ENCODE results near the gene CTNNBIP1. TPM values are rescaled to one million over a fixed set of nuclear protein-coding genes. Genes with fewer than 3 reads are reported as not detected.

CTNNBIP1 gene
- total RNA-seq, 1 donor from 2014 or later, result 47.6 TPM

DNA sequence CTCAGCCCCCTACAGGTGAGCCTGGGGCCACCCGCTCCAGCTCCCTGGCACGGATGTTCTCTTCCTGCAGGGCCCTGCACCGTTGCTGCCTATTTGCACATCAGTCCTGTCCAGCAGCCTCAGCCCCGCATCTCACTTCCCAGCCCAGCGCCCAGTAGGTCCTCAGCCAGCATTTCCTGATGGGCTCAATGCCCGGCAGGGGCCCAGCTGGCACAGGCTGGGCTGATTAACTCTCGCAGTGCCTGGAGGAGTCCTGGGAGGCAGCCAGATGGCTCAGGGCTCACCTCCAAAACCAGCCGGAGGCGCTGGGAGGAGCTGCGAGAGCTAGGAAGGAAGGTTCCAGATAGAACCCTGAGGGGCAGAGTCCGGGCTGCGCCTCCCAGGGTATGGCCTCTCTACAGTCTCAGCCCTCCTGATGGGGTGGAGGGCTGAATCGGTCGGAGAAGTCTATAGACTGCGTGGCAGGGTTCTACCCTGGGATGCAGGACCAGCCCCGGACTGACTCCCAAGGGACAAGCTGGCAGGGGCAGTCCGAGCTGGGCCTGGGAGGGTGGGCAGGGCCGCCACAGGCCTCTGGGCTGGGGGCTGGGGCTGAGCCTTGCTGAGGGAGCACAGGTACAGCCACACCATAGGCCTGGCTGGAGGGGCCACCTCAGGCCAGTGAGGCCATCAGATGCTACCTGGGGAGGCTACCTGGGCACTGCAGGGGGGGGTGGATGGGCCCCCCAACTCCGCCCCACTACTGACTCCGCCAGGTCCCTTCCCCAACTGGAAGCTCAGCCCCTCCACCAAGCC is 67.1 kb downstream of the CTNNBIP1 start:
- no peak overlapping the region for H3K4me3 ChIP-seq
- no peaks in the 10 kb centered on the region for H3K27me3 ChIP-seq
- DNase-seq, result no peak
- no peak for TF ChIP-seq CTCF (IDR thresholded peaks at IDR 0.05)
- ATAC-seq, result peak; percentile 10
- no peak overlapping the region for H3K27ac ChIP-seq
- no peaks in the 10 kb centered on the region for H3K36me3 ChIP-seq
- H3K4me1 ChIP-seq, result no peaks in the 10 kb centered on the region
- no peaks in the 10 kb centered on the region for H3K9me3 ChIP-seq
- intact Hi-C loops (cut with DNase I), result no loop called here

DNA sequence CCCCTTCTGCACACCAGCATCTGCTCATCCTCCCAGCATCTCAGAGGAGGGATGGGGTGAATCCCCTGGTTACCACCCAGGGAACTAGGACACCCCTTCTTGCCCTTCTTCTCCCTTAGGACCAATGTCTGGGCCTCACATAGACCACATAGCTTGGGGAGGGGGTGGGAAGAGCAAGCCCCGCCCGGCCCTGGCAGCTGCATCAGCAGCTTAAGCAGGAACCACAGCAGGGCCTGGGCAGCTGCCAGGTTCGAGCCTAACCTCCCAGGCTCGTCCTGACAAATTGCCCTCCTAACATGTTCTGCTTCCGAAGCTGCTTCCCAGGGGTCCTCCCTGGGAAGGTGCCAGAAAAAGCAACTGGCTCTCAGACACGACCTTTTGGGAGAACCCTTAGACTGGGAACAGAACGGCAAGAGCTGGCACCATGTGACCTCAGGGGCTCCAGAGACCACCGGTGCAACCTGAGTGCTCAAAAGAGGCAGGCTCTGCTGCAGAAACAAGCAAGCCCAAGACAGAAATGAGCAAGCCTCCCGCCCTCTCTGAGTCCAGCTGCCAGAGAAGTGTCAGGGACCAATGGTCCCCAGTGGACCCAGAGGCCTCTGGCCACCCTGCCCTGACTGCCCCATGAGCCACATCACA is 67.9 kb downstream of the CTNNBIP1 start:
- H3K4me3 ChIP-seq, result no peak overlapping the region
- H3K9me3 ChIP-seq, result no peaks in the 10 kb centered on the region
- DNase-seq (no peak), ATAC-seq (no peak)
- TF ChIP-seq CTCF (IDR thresholded peaks at IDR 0.05), result no peak
- no peaks in the 10 kb centered on the region for H3K36me3 ChIP-seq
- H3K27ac ChIP-seq, result no peak overlapping the region
- H3K27me3 ChIP-seq, result no peaks in the 10 kb centered on the region
- intact Hi-C loops (cut with DNase I), result no loop called here
- no peaks in the 10 kb centered on the region for H3K4me1 ChIP-seq

- ATAC-seq (no peak), DNase-seq (no peak)
- intact Hi-C loops (cut with DNase I), result no loop called here
- no peaks in the 10 kb centered on the region for H3K9me3 ChIP-seq
- TF ChIP-seq CTCF (IDR thresholded peaks at IDR 0.05), result no peak
- H3K27ac ChIP-seq, result no peak overlapping the region
- no peak overlapping the region for H3K4me3 ChIP-seq
- H3K4me1 ChIP-seq, result no peaks in the 10 kb centered on the region
- no peaks in the 10 kb centered on the region for H3K36me3 ChIP-seq
- H3K27me3 ChIP-seq, result no peaks in the 10 kb centered on the region
Observed at GRCh38 chr1:9841460-9841859, 68.6 kb downstream of the CTNNBIP1 start.

- Histone ChIP-seq H3K36me3 (no peaks in the 10 kb centered on the region), H3K4me1 (no peaks in the 10 kb centered on the region)
Observed at GRCh38 chr1:9840176-9840575, 69.9 kb downstream of the CTNNBIP1 start.

GRCh38 chr1:9838946-9839345 is 71.1 kb downstream of the CTNNBIP1 start:
- no peaks in the 10 kb centered on the region for H3K9me3 ChIP-seq
- intact Hi-C loops (cut with DNase I), result no loop called here
- H3K4me3 ChIP-seq, result no peak overlapping the region
- H3K27me3 ChIP-seq, result no peaks in the 10 kb centered on the region
- DNase-seq (peak; percentile 39), ATAC-seq (no peak)
- H3K27ac ChIP-seq, result no peak overlapping the region
- no peak for TF ChIP-seq CTCF (IDR thresholded peaks at IDR 0.05)
- no peaks in the 10 kb centered on the region for H3K36me3 ChIP-seq
- no peaks in the 10 kb centered on the region for H3K4me1 ChIP-seq

More at GRCh38 chr1:9840176-9840575, 69.9 kb downstream of the CTNNBIP1 start:
- Histone ChIP-seq H3K9me3 (no peaks in the 10 kb centered on the region), H3K27ac (no peak overlapping the region), H3K27me3 (no peaks in the 10 kb centered on the region), H3K4me3 (no peak overlapping the region)
- DNase-seq (peak; percentile 29), ATAC-seq (no peak)
- intact Hi-C loops (cut with DNase I), result no loop called here
- no peak for TF ChIP-seq CTCF (IDR thresholded peaks at IDR 0.05)
